Hepatocyte (in vitro differentiated cells): ENCODE measurements around the gene SNX25. TPM values are rescaled to one million over a fixed set of nuclear protein-coding genes. Genes with fewer than 3 reads are reported as not detected.

Experiments
- DNase-seq: peaks from one replicate; pipeline ENCODE4 v3.0.0-alpha.2; 2016; ENCODE audit warnings: low spot score
- H2AFZ ChIP-seq: fragments of 200-600 bp; sonication (generic); 2 replicates; pipeline ENCODE4 v1.6.0; 2016; ENCODE audit warnings: antibody characterized with exemption, mild to moderate bottlenecking
- H3K27ac ChIP-seq: fragments of 200-600 bp; sonication (generic); 2 replicates; pipeline ENCODE4 v1.5.1; 2016; ENCODE audit warnings: mild to moderate bottlenecking
- H3K27me3 ChIP-seq: fragments of 200-600 bp; sonication (generic); 2 replicates; pipeline ENCODE4 v1.6.1; 2016
- H3K36me3 ChIP-seq: fragments of 200-600 bp; sonication (generic); replicated peaks from 2 replicates; pipeline ENCODE4 v1.5.1; 2016; ENCODE audit warnings: low read depth; ENCODE audit not compliant: insufficient read depth
- H3K4me1 ChIP-seq: fragments of 200-600 bp; sonication (generic); 2 replicates; pipeline ENCODE4 v1.5.1; 2016; ENCODE audit warnings: mild to moderate bottlenecking, moderate library complexity; ENCODE audit not compliant: insufficient read depth
- H3K4me2 ChIP-seq: fragments of 200-600 bp; sonication (generic); 2 replicates; pipeline ENCODE4 v1.6.0; 2016
- H3K4me3 ChIP-seq: fragments of 200-600 bp; sonication (generic); 2 replicates; pipeline ENCODE4 v1.5.1; 2016; ENCODE audit warnings: mild to moderate bottlenecking
- H3K79me2 ChIP-seq: fragments of 200-600 bp; sonication (generic); 2 replicates; pipeline ENCODE4 v1.6.0; 2017; ENCODE audit warnings: mild to moderate bottlenecking
- H3K9me2 ChIP-seq: fragments of 200-600 bp; sonication (generic); replicated peaks from 2 replicates; pipeline ENCODE4 v1.6.0; 2017; ENCODE audit warnings: mild to moderate bottlenecking; ENCODE audit not compliant: insufficient read depth
- H3K9me3 ChIP-seq: fragments of 200-600 bp; sonication (generic); 2 replicates; pipeline ENCODE4 v1.5.1; 2016; ENCODE audit warnings: low read depth, mild to moderate bottlenecking
- H4K20me1 ChIP-seq: fragments of 200-600 bp; sonication (generic); 2 replicates; pipeline ENCODE4 v1.6.0; 2016; ENCODE audit warnings: mild to moderate bottlenecking; ENCODE audit not compliant: insufficient read depth, poor library complexity, severe bottlenecking
- EZH2 ChIP-seq: fragments of 200-600 bp; sonication (generic); IDR thresholded peaks from 2 replicates; pipeline ENCODE4 v1.6.1; 2016; ENCODE audit warnings: antibody characterized with exemption, mild to moderate bottlenecking, borderline replicate concordance
- EZH2phosphoT487 ChIP-seq: fragments of 200-600 bp; sonication (generic); IDR thresholded peaks from one replicate; pipeline ENCODE4 v1.6.1; 2018; ENCODE audit warnings: antibody characterized with exemption, mild to moderate bottlenecking, low read depth, moderate library complexity; ENCODE audit not compliant: unreplicated experiment, severe bottlenecking
- WGBS: methylation state at CpG from one replicate; pipeline ENCODE4 v1.1.6; 2016; ENCODE audit warnings: low lambda C conversion rate; ENCODE audit errors: missing lambda C conversion rate; 5-methylcytosine and 5-hydroxymethylcytosine counted together
- polyA plus RNA-seq: library from polyadenylated mRNA; unstranded; fragments of >200 nt; fragmentation: Nextera tagmentation; extraction: Ambion mirVana; gene quantifications from 2 replicates; pipeline ENCODE4 v1.2.1, GENCODE V29; 2016
- total RNA-seq: library from RNA; depleted of rRNA; stranded (reverse); fragments of >200 nt; gene quantifications from 2 replicates; pipeline ENCODE4 v1.2.3, GENCODE V29; 2014
- TF ChIP-seq, protein P1 (sequence below): fragments of 200-600 bp; sonication (generic); IDR thresholded peaks from 2 replicates; pipeline ENCODE4 v1.5.1; 2016; ENCODE audit warnings: antibody characterized with exemption, mild to moderate bottlenecking; ENCODE audit not compliant: poor library complexity

Gene SNX25
- total and polyA plus RNA-seq, 2 experiments from 2014 or later = 16.5 to 20.3 TPM

DNA sequence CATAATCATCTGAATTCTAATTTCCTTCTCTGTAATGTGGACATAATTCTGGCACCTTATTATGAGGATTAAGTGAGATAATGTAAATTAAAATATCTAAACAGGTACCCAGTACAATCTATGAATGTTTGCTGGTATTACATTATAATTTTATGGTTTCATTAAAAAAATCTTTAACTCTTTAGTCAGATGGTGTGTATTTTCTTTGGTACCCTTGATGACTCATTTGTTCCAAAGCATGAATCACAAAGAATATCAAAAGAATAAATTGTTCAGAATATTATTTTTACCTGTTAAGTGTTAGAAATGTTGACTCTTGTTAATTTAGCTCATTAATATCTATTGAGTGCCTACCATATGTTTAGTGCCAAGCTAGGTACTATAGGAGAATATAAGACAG lies 74.3 kb downstream of the SNX25 start:
- H3K4me1 ChIP-seq = no peaks in the 10 kb centered on the region
- no peaks in the 10 kb centered on the region for H3K9me3 ChIP-seq
- TF ChIP-seq EZH2phosphoT487 = no peak
- TF ChIP-seq, protein P1, sequence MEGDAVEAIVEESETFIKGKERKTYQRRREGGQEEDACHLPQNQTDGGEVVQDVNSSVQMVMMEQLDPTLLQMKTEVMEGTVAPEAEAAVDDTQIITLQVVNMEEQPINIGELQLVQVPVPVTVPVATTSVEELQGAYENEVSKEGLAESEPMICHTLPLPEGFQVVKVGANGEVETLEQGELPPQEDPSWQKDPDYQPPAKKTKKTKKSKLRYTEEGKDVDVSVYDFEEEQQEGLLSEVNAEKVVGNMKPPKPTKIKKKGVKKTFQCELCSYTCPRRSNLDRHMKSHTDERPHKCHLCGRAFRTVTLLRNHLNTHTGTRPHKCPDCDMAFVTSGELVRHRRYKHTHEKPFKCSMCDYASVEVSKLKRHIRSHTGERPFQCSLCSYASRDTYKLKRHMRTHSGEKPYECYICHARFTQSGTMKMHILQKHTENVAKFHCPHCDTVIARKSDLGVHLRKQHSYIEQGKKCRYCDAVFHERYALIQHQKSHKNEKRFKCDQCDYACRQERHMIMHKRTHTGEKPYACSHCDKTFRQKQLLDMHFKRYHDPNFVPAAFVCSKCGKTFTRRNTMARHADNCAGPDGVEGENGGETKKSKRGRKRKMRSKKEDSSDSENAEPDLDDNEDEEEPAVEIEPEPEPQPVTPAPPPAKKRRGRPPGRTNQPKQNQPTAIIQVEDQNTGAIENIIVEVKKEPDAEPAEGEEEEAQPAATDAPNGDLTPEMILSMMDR = no peak
- no peak for TF ChIP-seq EZH2
- no peak overlapping the region for H2AFZ ChIP-seq
- H3K36me3 ChIP-seq = no peaks in the 10 kb centered on the region
- H4K20me1 ChIP-seq = no peaks in the 10 kb centered on the region
- no peaks in the 10 kb centered on the region for H3K79me2 ChIP-seq
- no peak overlapping the region for H3K27ac ChIP-seq
- DNase-seq = no peak
- no peak overlapping the region for H3K4me3 ChIP-seq
- no peaks in the 10 kb centered on the region for H3K27me3 ChIP-seq
- no peaks in the 10 kb centered on the region for H3K9me2 ChIP-seq
- H3K4me2 ChIP-seq = no peak overlapping the region

DNA sequence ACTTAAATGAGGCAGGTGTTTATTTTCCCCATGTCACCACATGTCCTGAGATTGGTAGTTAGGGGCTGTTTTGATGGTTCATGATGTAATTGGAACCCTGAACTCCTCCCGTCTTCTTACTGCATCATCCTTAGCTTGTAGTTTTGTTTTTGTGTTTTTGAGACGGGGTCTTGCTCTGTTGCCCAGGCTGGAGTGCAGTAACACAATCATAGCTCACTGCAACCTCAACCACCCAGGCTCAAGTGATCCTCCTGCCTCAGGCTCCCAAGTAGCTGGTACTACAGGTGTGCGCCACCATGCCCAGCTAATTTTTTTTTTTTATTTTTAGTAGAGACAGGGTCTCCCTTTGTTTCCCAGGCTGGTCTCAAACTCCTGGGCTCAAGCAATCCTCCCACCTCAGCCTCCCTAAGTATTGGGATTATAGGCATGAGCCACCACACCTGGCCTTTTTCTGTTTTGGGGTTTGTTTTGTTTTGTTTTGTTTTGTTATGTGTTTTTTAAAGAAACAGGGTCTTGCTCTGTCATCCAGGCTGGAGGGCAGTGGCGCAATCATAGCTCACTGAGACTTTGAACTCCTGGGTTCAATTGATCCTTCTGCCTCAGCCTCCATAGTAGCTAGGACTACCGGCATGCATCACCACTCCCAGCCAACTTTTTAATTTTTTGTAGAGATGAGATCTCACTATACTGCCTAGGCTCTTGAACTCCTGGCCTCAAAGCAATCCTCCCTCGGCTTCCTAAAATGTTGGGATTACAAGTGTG lies 76.4 kb downstream of the SNX25 start:
- WGBS = 96% methylated on average over 6 of the region's 6 CpGs
- Histone ChIP-seq H4K20me1 (no peaks in the 10 kb centered on the region), H3K9me2 (no peaks in the 10 kb centered on the region), H3K4me1 (peaks cover 3% of the 10 kb centered on the region), H3K27me3 (no peaks in the 10 kb centered on the region), H3K4me2 (no peak overlapping the region), H3K4me3 (no peak overlapping the region), H3K36me3 (no peaks in the 10 kb centered on the region), H3K79me2 (no peaks in the 10 kb centered on the region), H3K27ac (no peak overlapping the region), H3K9me3 (no peaks in the 10 kb centered on the region), H2AFZ (no peak overlapping the region)
- DNase-seq = no peak
- TF ChIP-seq EZH2 (no peak), EZH2phosphoT487 (no peak)
- TF ChIP-seq, protein P1 = no peak

DNA sequence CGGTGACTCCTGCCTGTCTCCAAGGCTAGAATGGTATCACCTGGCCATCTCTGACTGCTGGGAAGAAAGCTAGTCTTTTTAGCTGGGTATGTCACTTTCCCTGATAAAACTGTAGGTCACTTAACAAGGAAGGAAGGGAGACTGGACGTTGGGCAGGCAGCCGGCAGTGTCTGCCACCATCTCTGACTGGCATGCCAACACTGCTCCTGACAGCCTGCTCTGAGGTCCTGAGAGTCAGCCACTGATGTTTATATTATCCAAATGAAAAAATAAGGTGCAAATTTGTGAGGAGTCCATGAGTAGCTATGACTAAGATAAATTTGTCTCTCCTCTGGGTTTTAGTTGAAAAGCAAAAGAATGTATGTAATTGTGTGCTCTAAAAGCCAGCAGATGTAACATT lies 77.2 kb downstream of the SNX25 start:
- no peaks in the 10 kb centered on the region for H3K9me2 ChIP-seq
- TF ChIP-seq EZH2 = no peak
- TF ChIP-seq, protein P1 = no peak
- TF ChIP-seq EZH2phosphoT487 = no peak
- H3K36me3 ChIP-seq = no peaks in the 10 kb centered on the region
- no peaks in the 10 kb centered on the region for H3K27me3 ChIP-seq
- no peaks in the 10 kb centered on the region for H4K20me1 ChIP-seq
- H3K9me3 ChIP-seq = no peaks in the 10 kb centered on the region
- H3K79me2 ChIP-seq = no peaks in the 10 kb centered on the region
- no peak overlapping the region for H3K4me2 ChIP-seq
- no peak overlapping the region for H3K4me3 ChIP-seq
- DNase-seq = no peak
- 80% methylated on average over 3 of the region's 3 CpGs for WGBS
- no peak overlapping the region for H2AFZ ChIP-seq
- peaks cover 3% of the 10 kb centered on the region for H3K4me1 ChIP-seq
- H3K27ac ChIP-seq = no peak overlapping the region
